ENCODE results near the gene ATP6V0B. TPM values are rescaled to one million over a fixed set of nuclear protein-coding genes. Genes with fewer than 3 reads are reported as not detected.

The ATP6V0B gene
- total and polyA plus RNA-seq, 2 experiments from 2014 or later, result 112 to 142 TPM

DNA sequence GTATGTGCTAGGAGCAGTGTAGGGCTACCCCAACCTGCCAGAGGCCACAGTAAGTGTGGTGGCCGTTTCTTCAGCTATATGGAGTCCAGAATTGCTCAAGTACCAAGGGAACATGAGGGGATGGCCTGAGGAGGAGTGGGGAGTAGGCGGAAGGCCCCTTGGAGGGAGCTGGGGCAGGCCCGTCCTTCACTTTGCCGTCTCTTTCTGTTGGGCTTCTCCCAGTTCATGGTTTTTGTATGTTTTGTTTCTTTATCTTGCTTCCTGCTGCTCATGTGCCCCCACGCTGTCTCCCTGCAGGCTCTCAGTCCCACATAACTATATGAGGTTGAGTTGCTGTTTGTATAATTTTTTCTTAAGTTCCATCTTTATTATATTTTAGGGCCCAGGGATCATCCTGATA, 10.9 kb upstream of the ATP6V0B start:
- Histone ChIP-seq H3K4me2 (no peak overlapping the region), H3K27ac (ENCODE audit: low read depth) (no peak overlapping the region), H3K4me3 (no peak overlapping the region), H2AFZ (no peak overlapping the region), H3K27me3 (ENCODE audit: insufficient read depth) (no peaks in the 10 kb centered on the region), H4K20me1 (replicated peaks; ENCODE audit: insufficient read depth) (no peaks in the 10 kb centered on the region; the same call in 1 of the 2 replicates), H3K79me2 (replicated peaks; ENCODE audit: insufficient read depth) (no peaks in the 10 kb centered on the region), H3K9me2 (ENCODE audit: insufficient read depth) (no peaks in the 10 kb centered on the region), H3F3A (replicated peaks; ENCODE audit: low read depth) (no peaks in the 10 kb centered on the region), H3K4me1 (ENCODE audit: insufficient read depth) (no peaks in the 10 kb centered on the region), H3K36me3 (ENCODE audit: insufficient read depth) (no peaks in the 10 kb centered on the region)
- TF ChIP-seq STAT1 (IDR thresholded peaks at IDR 0.05; ENCODE audit: unreplicated experiment) (no peak), CREB1 (CRISPR knock-in tag; IDR thresholded peaks at IDR 0.05; ENCODE audit: low read depth) (no peak), EZH2phosphoT487 (IDR thresholded peaks at IDR 0.05; ENCODE audit: unreplicated experiment) (no peak), ZNF462 (CRISPR knock-in tag; IDR thresholded peaks at IDR 0.05) (no peak), POLR2AphosphoS5 (IDR thresholded peaks at IDR 0.05; ENCODE audit: low read depth) (no peak), ZNF114 (CRISPR knock-in tag; IDR thresholded peaks at IDR 0.05) (no peak), NANOG (IDR thresholded peaks at IDR 0.05; ENCODE audit: borderline replicate concordance) (no peak), JUNB (IDR thresholded peaks at IDR 0.05; ENCODE audit: unreplicated experiment) (no peak)
- TF ChIP-seq, protein P1, sequence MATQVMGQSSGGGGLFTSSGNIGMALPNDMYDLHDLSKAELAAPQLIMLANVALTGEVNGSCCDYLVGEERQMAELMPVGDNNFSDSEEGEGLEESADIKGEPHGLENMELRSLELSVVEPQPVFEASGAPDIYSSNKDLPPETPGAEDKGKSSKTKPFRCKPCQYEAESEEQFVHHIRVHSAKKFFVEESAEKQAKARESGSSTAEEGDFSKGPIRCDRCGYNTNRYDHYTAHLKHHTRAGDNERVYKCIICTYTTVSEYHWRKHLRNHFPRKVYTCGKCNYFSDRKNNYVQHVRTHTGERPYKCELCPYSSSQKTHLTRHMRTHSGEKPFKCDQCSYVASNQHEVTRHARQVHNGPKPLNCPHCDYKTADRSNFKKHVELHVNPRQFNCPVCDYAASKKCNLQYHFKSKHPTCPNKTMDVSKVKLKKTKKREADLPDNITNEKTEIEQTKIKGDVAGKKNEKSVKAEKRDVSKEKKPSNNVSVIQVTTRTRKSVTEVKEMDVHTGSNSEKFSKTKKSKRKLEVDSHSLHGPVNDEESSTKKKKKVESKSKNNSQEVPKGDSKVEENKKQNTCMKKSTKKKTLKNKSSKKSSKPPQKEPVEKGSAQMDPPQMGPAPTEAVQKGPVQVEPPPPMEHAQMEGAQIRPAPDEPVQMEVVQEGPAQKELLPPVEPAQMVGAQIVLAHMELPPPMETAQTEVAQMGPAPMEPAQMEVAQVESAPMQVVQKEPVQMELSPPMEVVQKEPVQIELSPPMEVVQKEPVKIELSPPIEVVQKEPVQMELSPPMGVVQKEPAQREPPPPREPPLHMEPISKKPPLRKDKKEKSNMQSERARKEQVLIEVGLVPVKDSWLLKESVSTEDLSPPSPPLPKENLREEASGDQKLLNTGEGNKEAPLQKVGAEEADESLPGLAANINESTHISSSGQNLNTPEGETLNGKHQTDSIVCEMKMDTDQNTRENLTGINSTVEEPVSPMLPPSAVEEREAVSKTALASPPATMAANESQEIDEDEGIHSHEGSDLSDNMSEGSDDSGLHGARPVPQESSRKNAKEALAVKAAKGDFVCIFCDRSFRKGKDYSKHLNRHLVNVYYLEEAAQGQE (IDR thresholded peaks at IDR 0.05; ENCODE audit: unreplicated experiment), result no peak
- TF ChIP-seq, protein P2, sequence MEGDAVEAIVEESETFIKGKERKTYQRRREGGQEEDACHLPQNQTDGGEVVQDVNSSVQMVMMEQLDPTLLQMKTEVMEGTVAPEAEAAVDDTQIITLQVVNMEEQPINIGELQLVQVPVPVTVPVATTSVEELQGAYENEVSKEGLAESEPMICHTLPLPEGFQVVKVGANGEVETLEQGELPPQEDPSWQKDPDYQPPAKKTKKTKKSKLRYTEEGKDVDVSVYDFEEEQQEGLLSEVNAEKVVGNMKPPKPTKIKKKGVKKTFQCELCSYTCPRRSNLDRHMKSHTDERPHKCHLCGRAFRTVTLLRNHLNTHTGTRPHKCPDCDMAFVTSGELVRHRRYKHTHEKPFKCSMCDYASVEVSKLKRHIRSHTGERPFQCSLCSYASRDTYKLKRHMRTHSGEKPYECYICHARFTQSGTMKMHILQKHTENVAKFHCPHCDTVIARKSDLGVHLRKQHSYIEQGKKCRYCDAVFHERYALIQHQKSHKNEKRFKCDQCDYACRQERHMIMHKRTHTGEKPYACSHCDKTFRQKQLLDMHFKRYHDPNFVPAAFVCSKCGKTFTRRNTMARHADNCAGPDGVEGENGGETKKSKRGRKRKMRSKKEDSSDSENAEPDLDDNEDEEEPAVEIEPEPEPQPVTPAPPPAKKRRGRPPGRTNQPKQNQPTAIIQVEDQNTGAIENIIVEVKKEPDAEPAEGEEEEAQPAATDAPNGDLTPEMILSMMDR (conservative IDR thresholded peaks at IDR 0.05; ENCODE audit: low read depth in 2 of 2), result no peak
- Mint-ChIP-seq H3K36me3 (ENCODE audit: low read depth) (no peaks in the 10 kb centered on the region; the same call in 1 of the 3 replicates), H3K4me1 (no peaks in the 10 kb centered on the region), H3K27me3 (ENCODE audit: insufficient read depth, low read depth, poor library complexity) (no peaks in the 10 kb centered on the region), H3K4me3 (no peak overlapping the region), H3K27ac (no peak overlapping the region), H3K9me3 (no peaks in the 10 kb centered on the region)
- ATAC-seq (no peak), DNase-seq (ENCODE audit: low spot score) (no peak)
